Large intestine (tissue), 3 donors: ENCODE results near the gene TBC1D1. TPM values are rescaled to one million over a fixed set of nuclear protein-coding genes. Genes with fewer than 3 reads are reported as not detected.

Experiments
- DNase-seq, 2 donors: peaks; one replicate each; pipeline versions ENCODE4 v3.0.0 to v3.0.0-alpha.2; 2013
- H3K27ac ChIP-seq: one replicate; pipeline ENCODE4 v1.5.1; 2013; ENCODE audit warnings: low read length
- H3K27me3 ChIP-seq: 2 replicates; pipeline ENCODE4 v1.6.1; 2013; ENCODE audit warnings: low read length; ENCODE audit not compliant: control insufficient read depth, insufficient read depth
- H3K36me3 ChIP-seq: 2 replicates; pipeline ENCODE4 v1.6.1; 2013; ENCODE audit warnings: low read length; ENCODE audit not compliant: control insufficient read depth, insufficient read depth
- H3K4me1 ChIP-seq: one replicate; pipeline ENCODE4 v1.6.1; 2013; ENCODE audit warnings: low read length; ENCODE audit not compliant: control insufficient read depth, insufficient read depth
- H3K4me3 ChIP-seq: one replicate; pipeline ENCODE4 v1.5.1; 2013; ENCODE audit warnings: low read length
- H3K9me3 ChIP-seq: one replicate; pipeline ENCODE4 v1.6.1; 2013; ENCODE audit warnings: mild to moderate bottlenecking, low read depth, low read length, moderate library complexity; ENCODE audit not compliant: control insufficient read depth
- WGBS: methylation state at CpG from one replicate; pipeline ENCODE4 v1.1.5; 2013; ENCODE audit warnings: low lambda C conversion rate; ENCODE audit not compliant: insufficient coverage; 5-methylcytosine and 5-hydroxymethylcytosine counted together
- polyA plus RNA-seq: library from polyadenylated mRNA; unstranded; fragments of 120-200 nt; gene quantifications from one replicate; pipeline ENCODE4 v1.2.1, GENCODE V29; 2013

Gene TBC1D1
- polyA plus RNA-seq, 1 donor: 116 TPM

- no peaks in the 10 kb centered on the region for H3K9me3 ChIP-seq
- no peak for DNase-seq
- no peaks in the 10 kb centered on the region for H3K27me3 ChIP-seq
- H3K36me3 ChIP-seq: peaks cover 3% of the 10 kb centered on the region
- peaks cover 12% of the 10 kb centered on the region for H3K4me1 ChIP-seq
- H3K4me3 ChIP-seq: no peak overlapping the region
- no peak overlapping the region for H3K27ac ChIP-seq
- WGBS: no CpG with 5 or more reads among the region's 4 CpGs
These were observed 254.3 kb downstream of the TBC1D1 start for GRCh38 chr4:38145033-38145678.

DNA sequence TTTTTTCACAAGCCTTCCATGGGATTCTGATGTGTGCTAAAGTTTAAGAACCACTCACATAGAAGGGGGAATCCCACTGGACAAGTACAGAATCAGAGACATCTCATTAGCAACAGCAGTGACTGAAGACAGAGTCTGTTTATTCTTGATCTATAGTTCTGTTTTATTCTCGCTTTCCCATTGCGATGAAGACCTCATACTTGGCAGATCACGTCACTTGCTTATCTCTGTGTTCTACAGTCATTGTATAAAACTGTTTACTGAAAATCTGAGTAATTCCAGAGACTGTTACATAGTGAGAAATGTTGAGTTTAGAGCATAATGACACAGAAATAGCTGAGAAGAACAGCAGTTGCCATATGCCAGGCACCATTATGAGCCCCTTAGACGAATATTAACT lies 254.9 kb downstream of the TBC1D1 start:
- Histone ChIP-seq H3K27me3 (no peaks in the 10 kb centered on the region), H3K36me3 (no peaks in the 10 kb centered on the region), H3K27ac (no peak overlapping the region), H3K4me1 (peaks cover 12% of the 10 kb centered on the region), H3K9me3 (no peaks in the 10 kb centered on the region), H3K4me3 (no peak overlapping the region)
- no CpG with 5 or more reads among the region's 4 CpGs for WGBS
- peak; percentile 19 to 46 for DNase-seq

- DNase-seq: no peak
- H3K27ac ChIP-seq: no peak overlapping the region
- no CpG with 5 or more reads among the region's 2 CpGs for WGBS
- no peaks in the 10 kb centered on the region for H3K27me3 ChIP-seq
- H3K36me3 ChIP-seq: no peaks in the 10 kb centered on the region
- H3K9me3 ChIP-seq: no peaks in the 10 kb centered on the region
- peaks cover 12% of the 10 kb centered on the region for H3K4me1 ChIP-seq
- no peak overlapping the region for H3K4me3 ChIP-seq
These were observed 255.5 kb downstream of the TBC1D1 start for GRCh38 chr4:38146383-38146782.

DNA sequence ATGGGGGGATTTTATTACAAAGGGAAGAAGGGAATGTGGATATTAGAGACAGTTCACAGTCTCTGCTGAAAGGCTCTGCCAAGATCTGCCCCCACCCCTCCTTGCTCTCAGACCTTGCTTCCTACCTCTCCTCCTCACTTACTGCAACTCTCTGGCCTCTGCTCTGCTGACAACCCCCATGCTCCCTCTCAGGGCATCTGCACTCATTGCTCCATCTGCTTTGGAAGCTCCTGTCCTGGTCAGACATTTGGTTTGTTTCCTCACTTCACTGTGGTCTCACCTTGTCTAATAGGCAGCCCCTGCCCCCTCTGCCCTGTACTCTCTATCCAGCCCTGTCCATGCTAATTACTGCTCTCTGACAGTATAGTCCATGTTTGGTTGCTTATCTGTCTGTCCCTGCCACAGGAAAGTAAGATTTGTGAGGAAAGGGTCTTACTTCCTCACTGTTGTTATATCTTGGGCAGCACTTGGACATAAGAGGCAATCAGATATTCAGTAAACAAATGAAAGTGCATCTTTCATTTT lies 258.6 kb downstream of the TBC1D1 start:
- Histone ChIP-seq H3K4me1 (peaks cover 18% of the 10 kb centered on the region), H3K27me3 (no peaks in the 10 kb centered on the region), H3K36me3 (no peaks in the 10 kb centered on the region), H3K9me3 (no peaks in the 10 kb centered on the region), H3K4me3 (no peak overlapping the region), H3K27ac (no peak overlapping the region)
- DNase-seq: no peak

DNA sequence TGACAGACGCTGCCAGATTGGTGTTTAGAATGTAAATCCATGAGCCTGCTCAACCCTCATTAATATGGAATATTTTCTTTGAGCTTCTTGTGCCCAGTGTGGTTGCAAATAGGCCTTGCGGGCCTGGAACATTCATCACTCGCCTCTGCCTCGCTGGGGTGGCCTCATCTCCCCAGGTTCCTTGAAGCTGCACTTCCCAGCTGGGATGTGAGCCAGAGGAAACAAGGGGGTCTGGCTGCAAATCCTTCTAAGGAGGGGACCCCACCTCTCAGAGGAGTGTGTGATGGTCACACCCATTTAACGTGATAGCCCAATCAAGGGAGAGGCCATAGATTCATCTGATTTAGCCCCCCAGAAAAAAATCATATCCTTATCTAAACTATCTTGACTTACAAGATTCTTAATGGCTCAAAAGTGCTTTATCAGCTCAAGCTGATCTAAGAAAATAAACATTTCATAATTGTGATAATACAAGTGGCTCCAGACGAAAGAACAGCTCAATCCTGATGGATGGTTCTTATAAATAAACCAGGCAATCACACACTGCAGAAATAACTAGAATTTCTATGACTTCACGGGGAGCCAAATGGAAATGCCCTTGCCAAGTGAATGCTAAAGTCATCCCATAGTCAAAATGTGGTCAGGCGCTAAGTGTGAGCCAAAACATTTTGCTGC lies 259.2 kb downstream of the TBC1D1 start:
- H3K36me3 ChIP-seq: no peaks in the 10 kb centered on the region
- DNase-seq: no peak
- no peaks in the 10 kb centered on the region for H3K9me3 ChIP-seq
- H3K27me3 ChIP-seq: no peaks in the 10 kb centered on the region
- no CpG with 5 or more reads among the region's 8 CpGs for WGBS
- no peak overlapping the region for H3K27ac ChIP-seq
- peaks cover 24% of the 10 kb centered on the region for H3K4me1 ChIP-seq
- H3K4me3 ChIP-seq: no peak overlapping the region

DNA sequence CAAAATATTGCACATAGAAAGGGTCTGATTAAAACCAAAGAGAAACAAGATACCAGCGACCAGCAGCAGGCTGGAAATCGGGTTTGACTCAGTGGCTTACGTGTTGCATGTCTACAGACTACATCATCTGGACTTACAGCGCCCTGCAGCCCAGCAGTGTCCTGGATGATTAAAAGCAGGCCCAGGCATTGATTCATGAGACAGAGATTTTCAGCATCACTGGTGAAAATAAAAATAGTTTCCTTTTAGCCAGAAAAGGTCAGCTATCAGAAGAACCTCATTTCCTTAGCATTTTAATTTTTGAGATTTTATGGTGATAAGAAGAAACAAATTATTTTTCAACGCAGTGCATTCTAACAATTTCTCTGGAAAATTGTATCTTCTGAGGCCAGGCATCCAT lies 259.9 kb downstream of the TBC1D1 start:
- no peak for DNase-seq
- no CpG with 5 or more reads among the region's 5 CpGs for WGBS
- H3K27ac ChIP-seq: no peak overlapping the region
- H3K4me3 ChIP-seq: no peak overlapping the region
- no peaks in the 10 kb centered on the region for H3K27me3 ChIP-seq
- peaks cover 30% of the 10 kb centered on the region for H3K4me1 ChIP-seq
- no peaks in the 10 kb centered on the region for H3K36me3 ChIP-seq
- H3K9me3 ChIP-seq: no peaks in the 10 kb centered on the region

DNA sequence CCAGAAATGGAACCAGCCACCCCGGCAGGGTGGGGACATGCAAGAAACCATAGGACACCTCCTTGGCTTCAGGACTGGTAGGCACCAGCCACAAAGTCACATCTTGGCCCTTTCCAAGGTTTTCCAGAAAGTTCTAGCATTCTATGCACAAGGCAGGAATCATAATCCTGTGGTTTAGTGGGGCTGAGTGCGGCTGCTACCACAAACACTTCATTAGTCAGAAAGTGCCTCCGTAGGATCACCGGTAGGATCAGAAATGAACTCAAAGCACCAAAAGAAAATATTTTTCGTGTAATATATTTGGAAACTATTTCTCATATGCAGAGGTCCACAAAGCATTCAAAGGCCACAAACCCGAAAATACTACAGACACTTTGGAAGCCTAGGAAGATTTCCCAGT lies 261.0 kb downstream of the TBC1D1 start:
- Histone ChIP-seq H3K27me3 (no peaks in the 10 kb centered on the region), H3K27ac (no peak overlapping the region), H3K4me3 (no peak overlapping the region), H3K4me1 (peaks cover 21% of the 10 kb centered on the region), H3K9me3 (no peaks in the 10 kb centered on the region), H3K36me3 (no peaks in the 10 kb centered on the region)
- WGBS: no CpG with 5 or more reads among the region's 6 CpGs
- no peak for DNase-seq

- no peak for DNase-seq
- Histone ChIP-seq H3K27ac (no peak overlapping the region), H3K4me3 (no peak overlapping the region), H3K27me3 (no peaks in the 10 kb centered on the region), H3K9me3 (no peaks in the 10 kb centered on the region), H3K36me3 (no peaks in the 10 kb centered on the region), H3K4me1 (peaks cover 24% of the 10 kb centered on the region)
- 80% methylated on average over 1 of the region's 1 CpG for WGBS
These were observed 261.4 kb downstream of the TBC1D1 start for GRCh38 chr4:38152305-38152704.

- Histone ChIP-seq H3K9me3 (no peaks in the 10 kb centered on the region), H3K4me3 (no peak overlapping the region), H3K4me1 (peaks cover 29% of the 10 kb centered on the region), H3K27ac (no peak overlapping the region), H3K36me3 (no peaks in the 10 kb centered on the region), H3K27me3 (no peaks in the 10 kb centered on the region)
- no CpG with 5 or more reads among the region's 7 CpGs for WGBS
- no peak for DNase-seq
These were observed 262.0 kb downstream of the TBC1D1 start for GRCh38 chr4:38152721-38153386.

GRCh38 chr4:38153387-38153760 lies 262.5 kb downstream of the TBC1D1 start:
- DNase-seq: no peak
- no peak overlapping the region for H3K27ac ChIP-seq
- WGBS: no CpG with 5 or more reads among the region's 2 CpGs
- no peak overlapping the region for H3K4me3 ChIP-seq
- H3K4me1 ChIP-seq: peaks cover 34% of the 10 kb centered on the region
- H3K27me3 ChIP-seq: no peaks in the 10 kb centered on the region
- no peaks in the 10 kb centered on the region for H3K9me3 ChIP-seq
- H3K36me3 ChIP-seq: no peaks in the 10 kb centered on the region
